ENCODE measurements around the gene ATF3. TPM values are rescaled to one million over a fixed set of nuclear protein-coding genes. Genes with fewer than 3 reads are reported as not detected.

The ATF3 gene
- total RNA-seq, 1 experiment from 2014 or later, result 43.2 TPM

GRCh38 chr1:212669600-212669999 is 61.0 kb downstream of the ATF3 start (continued):
- no peak for TF ChIP-seq SIN3A (IDR thresholded peaks at IDR 0.05; ENCODE audit: low read depth)
- TF ChIP-seq CTCF (IDR thresholded peaks at IDR 0.05 in 2 of 3, conservative IDR thresholded peaks at IDR 0.05 in 1 of 3; ENCODE audit: borderline replicate concordance in 1 of 3, insufficient read depth in 1 of 3, low read depth in 2 of 3, low read length in 2 of 3), result no peak

- Histone ChIP-seq H3K4me2 (ENCODE audit: low read length) (no peak overlapping the region), H3K27me3 (ENCODE audit: insufficient read depth, low read length) (no peaks in the 10 kb centered on the region), H3K4me1 (ENCODE audit: control insufficient read depth in 1 of 2, insufficient read depth in 2 of 2, low read length in 2 of 2) (peaks cover 7 to 22% of the 10 kb centered on the region in 2 experiments; a peak in 3 of 4 replicates), H3K27ac (ENCODE audit: low read depth, low read length) (no peak overlapping the region), H3K4me3 (replicated peaks in 1 of 2; ENCODE audit: low read depth in 1 of 2, low read length in 2 of 2) (no peak overlapping the region), H3K9me3 (ENCODE audit: control insufficient read depth in 1 of 2, insufficient read depth in 1 of 2, low read depth in 1 of 2, low read length in 2 of 2) (no peaks in the 10 kb centered on the region), H3K9ac (ENCODE audit: low read length) (no peak overlapping the region), H3K36me3 (ENCODE audit: control insufficient read depth in 1 of 2, insufficient read depth in 2 of 2, low read length in 2 of 2) (no peaks in the 10 kb centered on the region), H3K9me2 (ENCODE audit: insufficient read depth) (no peaks in the 10 kb centered on the region), H3K79me2 (ENCODE audit: insufficient read depth, low read length) (no peaks in the 10 kb centered on the region), H4K20me1 (ENCODE audit: insufficient read depth) (no peaks in the 10 kb centered on the region), H2AFZ (ENCODE audit: low read depth, low read length, poor library complexity, severe bottlenecking) (no peak overlapping the region)
- ATAC-seq (no peak), DNase-seq (ENCODE audit: low read depth, low spot score) (no peak)
- RAD21 ChIA-PET (ENCODE audit: low non-redundant PET in 1 of 2, low total read pairs in 2 of 2, uncharacterized antibody in 2 of 2, unreplicated experiment in 2 of 2), result no interaction called here
- CTCF ChIA-PET, result no interaction called here
- intact Hi-C loops (cut with micrococcal nuclease), result no loop called here
- TF ChIP-seq ATF3 (IDR thresholded peaks at IDR 0.05) (no peak), ZFX (IDR thresholded peaks at IDR 0.05) (no peak), JUND (IDR thresholded peaks at IDR 0.05) (no peak), CEBPB (IDR thresholded peaks at IDR 0.05; ENCODE audit: low read depth) (no peak), MAX (IDR thresholded peaks at IDR 0.05) (no peak), EZH2phosphoT487 (IDR thresholded peaks at IDR 0.05; ENCODE audit: borderline replicate concordance) (no peak), TCF7L2 (IDR thresholded peaks at IDR 0.05; ENCODE audit: borderline replicate concordance, extremely low read depth, insufficient read depth, insufficient read length) (no peak), REST (IDR thresholded peaks at IDR 0.05; ENCODE audit: low read depth) (no peak), YY1 (IDR thresholded peaks at IDR 0.05; ENCODE audit: extremely low read depth, insufficient replicate concordance, low read depth, low read length) (no peak), SP1 (IDR thresholded peaks at IDR 0.05; ENCODE audit: low read depth) (no peak), ZBTB33 (IDR thresholded peaks at IDR 0.05; ENCODE audit: extremely low read depth, insufficient replicate concordance, low read length) (no peak), RAD21 (IDR thresholded peaks at IDR 0.05; ENCODE audit: low read depth) (no peak), ELF1 (IDR thresholded peaks at IDR 0.05; ENCODE audit: borderline replicate concordance, low read depth) (no peak), FOSL1 (IDR thresholded peaks at IDR 0.05; ENCODE audit: low read depth) (no peak), POLR2A (IDR thresholded peaks at IDR 0.05; ENCODE audit: borderline replicate concordance, extremely low read depth, insufficient read depth, insufficient read length) (no peak), POLR2AphosphoS5 (IDR thresholded peaks at IDR 0.05; ENCODE audit: low read depth, low read length) (no peak), SIN3A (IDR thresholded peaks at IDR 0.05; ENCODE audit: low read depth) (no peak), CBX3 (IDR thresholded peaks at IDR 0.05; ENCODE audit: low read depth) (no peak)
- BruUV-seq (replicated peaks), result no TSS peak
- POLR2A ChIA-PET, result no interaction called here
Observed at GRCh38 chr1:212670301-212670700, 61.7 kb downstream of the ATF3 start.
